Endothelial cell (in vitro differentiated cells): ENCODE data around the gene CDH22. TPM values are rescaled to one million over a fixed set of nuclear protein-coding genes. Genes with fewer than 3 reads are reported as not detected.

ENCODE experiments used
- DNase-seq: peaks from one replicate; pipeline ENCODE4 v3.0.0; 2021; ENCODE audit warnings: low spot score
- H3K27ac Mint-ChIP-seq: one replicate; pipeline ENCODE4 v1.8.0; 2021; ENCODE audit warnings: mixed read lengths, inconsistent platforms; ENCODE audit not compliant: unreplicated experiment
- H3K27me3 Mint-ChIP-seq: one replicate; pipeline ENCODE4 v1.8.0; 2021; ENCODE audit warnings: mild to moderate bottlenecking, moderate library complexity, mixed read lengths, inconsistent platforms; ENCODE audit not compliant: unreplicated experiment
- H3K36me3 Mint-ChIP-seq: one replicate; pipeline ENCODE4 v1.8.0; 2021; ENCODE audit warnings: mild to moderate bottlenecking, low read depth, mixed read lengths, inconsistent platforms; ENCODE audit not compliant: unreplicated experiment
- H3K4me1 Mint-ChIP-seq: one replicate; pipeline ENCODE4 v1.8.0; 2021; ENCODE audit warnings: mild to moderate bottlenecking, mixed read lengths, inconsistent platforms; ENCODE audit not compliant: unreplicated experiment
- H3K4me3 Mint-ChIP-seq: one replicate; pipeline ENCODE4 v1.8.0; 2021; ENCODE audit warnings: mild to moderate bottlenecking, mixed read lengths, inconsistent platforms; ENCODE audit not compliant: unreplicated experiment
- H3K9me3 Mint-ChIP-seq: one replicate; pipeline ENCODE4 v1.8.0; 2021; ENCODE audit warnings: mixed read lengths, inconsistent platforms; ENCODE audit not compliant: unreplicated experiment
- total RNA-seq: library from RNA; stranded (reverse); fragmentation: NEBNext Ultra II Directional; extraction: Animal tissue kit (Norgen Biotek cat#: 25700); gene quantifications from one replicate; pipeline ENCODE4 v1.2.1, GENCODE V29; 2021; ENCODE audit not compliant: unreplicated experiment
- TF ChIP-seq, protein P1 (sequence below): fragments of 200-600 bp; sonication (generic); IDR thresholded peaks from one replicate; pipeline ENCODE4 v1.5.0; 2021; ENCODE audit warnings: antibody characterized with exemption; ENCODE audit not compliant: unreplicated experiment

CDH22 gene
- total RNA-seq, 1 donor from 2014 or later: 1.3 TPM

DNA sequence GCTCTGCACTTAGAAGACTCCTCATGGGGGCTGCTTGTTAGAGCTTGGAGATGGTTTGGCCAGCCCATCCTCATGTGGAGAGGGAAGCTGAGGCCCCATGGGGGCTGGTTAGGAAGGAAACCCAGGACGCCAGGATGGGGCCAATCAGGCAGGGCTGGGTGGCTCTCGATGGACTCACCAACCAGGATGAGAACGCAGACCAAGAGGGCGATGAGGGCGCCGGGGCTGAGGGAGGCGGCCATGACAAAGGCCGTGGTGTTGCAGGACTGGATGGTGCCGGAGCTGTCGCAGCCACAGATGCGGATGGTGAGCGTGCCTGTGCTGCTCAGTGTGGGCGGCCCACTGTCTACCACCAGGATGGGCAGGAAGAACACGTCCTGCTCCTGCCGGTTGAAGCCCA lies 130.5 kb downstream of the CDH22 start:
- no peak overlapping the region for H3K4me3 Mint-ChIP-seq
- TF ChIP-seq, protein P1, sequence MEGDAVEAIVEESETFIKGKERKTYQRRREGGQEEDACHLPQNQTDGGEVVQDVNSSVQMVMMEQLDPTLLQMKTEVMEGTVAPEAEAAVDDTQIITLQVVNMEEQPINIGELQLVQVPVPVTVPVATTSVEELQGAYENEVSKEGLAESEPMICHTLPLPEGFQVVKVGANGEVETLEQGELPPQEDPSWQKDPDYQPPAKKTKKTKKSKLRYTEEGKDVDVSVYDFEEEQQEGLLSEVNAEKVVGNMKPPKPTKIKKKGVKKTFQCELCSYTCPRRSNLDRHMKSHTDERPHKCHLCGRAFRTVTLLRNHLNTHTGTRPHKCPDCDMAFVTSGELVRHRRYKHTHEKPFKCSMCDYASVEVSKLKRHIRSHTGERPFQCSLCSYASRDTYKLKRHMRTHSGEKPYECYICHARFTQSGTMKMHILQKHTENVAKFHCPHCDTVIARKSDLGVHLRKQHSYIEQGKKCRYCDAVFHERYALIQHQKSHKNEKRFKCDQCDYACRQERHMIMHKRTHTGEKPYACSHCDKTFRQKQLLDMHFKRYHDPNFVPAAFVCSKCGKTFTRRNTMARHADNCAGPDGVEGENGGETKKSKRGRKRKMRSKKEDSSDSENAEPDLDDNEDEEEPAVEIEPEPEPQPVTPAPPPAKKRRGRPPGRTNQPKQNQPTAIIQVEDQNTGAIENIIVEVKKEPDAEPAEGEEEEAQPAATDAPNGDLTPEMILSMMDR: no peak
- DNase-seq: no peak
- no peaks in the 10 kb centered on the region for H3K36me3 Mint-ChIP-seq
- no peaks in the 10 kb centered on the region for H3K4me1 Mint-ChIP-seq
- H3K9me3 Mint-ChIP-seq: no peaks in the 10 kb centered on the region
- H3K27ac Mint-ChIP-seq: no peak overlapping the region
- H3K27me3 Mint-ChIP-seq: peaks cover 24% of the 10 kb centered on the region

DNA sequence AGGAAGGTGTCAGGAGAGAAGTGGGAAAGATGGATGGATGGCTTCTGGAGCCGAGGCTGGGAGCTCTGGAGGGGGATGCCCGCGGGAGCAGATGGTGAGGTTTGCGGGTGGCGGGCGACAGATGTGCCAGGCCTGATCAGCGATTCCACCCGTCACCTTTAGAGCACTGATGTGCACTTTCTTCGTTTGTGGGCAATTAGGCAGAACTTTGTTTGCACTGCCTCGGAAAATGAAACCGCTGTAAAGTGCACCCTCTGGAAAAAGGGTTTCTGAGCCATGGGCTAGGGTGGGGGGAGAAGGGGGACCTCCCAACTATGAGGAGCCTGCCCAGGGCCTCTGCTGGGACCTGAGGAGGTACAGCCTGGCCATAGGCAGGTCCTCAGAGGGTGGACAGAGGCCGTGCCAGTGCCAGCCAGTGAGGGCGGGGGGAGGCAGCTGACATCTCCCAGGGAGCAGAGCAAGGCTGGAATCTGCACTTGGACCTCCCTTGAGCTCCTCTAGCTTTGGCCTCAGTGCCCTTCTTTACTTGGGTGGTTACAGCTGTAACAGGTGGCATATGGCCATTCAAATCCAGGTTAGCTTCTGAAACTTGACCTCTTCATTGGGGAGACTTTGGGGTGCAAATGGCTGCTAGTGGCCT lies 131.4 kb downstream of the CDH22 start:
- TF ChIP-seq, protein P1: no peak
- H3K27ac Mint-ChIP-seq: no peak overlapping the region
- no peaks in the 10 kb centered on the region for H3K4me1 Mint-ChIP-seq
- no peak overlapping the region for H3K4me3 Mint-ChIP-seq
- peaks cover 22% of the 10 kb centered on the region for H3K27me3 Mint-ChIP-seq
- H3K36me3 Mint-ChIP-seq: no peaks in the 10 kb centered on the region
- H3K9me3 Mint-ChIP-seq: no peaks in the 10 kb centered on the region
- DNase-seq: no peak

DNA sequence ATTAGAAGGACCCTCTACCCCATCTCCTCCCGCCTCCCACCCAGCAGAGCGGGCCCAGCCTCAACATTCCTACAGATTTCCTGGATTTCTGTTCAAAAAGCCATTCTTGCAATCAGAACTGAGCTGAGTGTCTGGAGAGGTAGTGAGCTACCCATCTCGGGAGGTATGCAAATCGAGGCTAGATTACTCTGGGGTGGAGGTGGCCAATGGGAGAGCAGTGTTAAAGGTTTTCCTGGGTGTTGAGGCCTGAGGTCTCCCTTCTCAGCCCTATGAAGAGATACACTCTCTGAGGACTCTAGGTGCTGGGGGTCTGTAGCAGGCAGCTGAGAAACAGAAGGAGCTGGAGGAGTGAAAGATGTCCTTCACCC lies 133.2 kb downstream of the CDH22 start:
- Mint-ChIP-seq H3K4me1 (no peaks in the 10 kb centered on the region), H3K4me3 (peak overlapping the region; percentile 15), H3K9me3 (no peaks in the 10 kb centered on the region), H3K27me3 (peaks cover 24% of the 10 kb centered on the region), H3K36me3 (no peaks in the 10 kb centered on the region), H3K27ac (no peak overlapping the region)
- no peak for DNase-seq
- TF ChIP-seq, protein P1: no peak

DNA sequence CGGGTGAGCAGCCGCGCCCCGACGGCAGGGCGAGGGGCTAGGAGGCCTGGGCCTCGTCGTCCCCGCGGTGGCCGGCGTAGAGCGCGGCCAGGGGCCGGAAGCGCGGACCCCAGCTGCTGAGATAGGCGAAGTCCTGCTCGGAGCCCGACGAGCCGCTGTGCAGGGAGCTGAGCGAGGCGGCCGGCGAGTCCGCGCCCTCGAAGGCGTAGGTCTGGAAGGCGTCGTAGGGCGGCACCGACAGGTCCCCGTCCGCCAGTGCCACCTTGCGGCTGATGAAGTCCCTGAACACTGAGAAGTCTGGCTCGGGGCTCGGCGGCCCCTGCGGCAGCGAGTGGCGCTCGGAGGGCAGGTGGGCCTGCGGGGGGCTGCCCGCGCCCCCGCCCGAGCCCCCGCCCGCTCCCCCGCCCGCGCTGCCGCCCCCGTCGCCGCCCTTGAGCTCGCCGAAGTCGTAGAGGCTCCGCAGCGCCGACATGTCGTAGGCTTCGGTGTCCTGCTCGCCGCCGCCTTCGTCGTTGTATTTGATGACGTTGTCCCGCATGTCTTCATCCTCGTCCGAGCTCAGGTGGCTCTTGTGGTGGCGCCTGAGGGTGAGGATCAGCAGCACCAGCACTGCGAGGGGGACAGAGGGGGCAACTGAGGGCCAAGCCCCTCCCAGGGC lies 133.7 kb downstream of the CDH22 start:
- Mint-ChIP-seq H3K27ac (no peak overlapping the region), H3K4me3 (no peak overlapping the region), H3K27me3 (peaks cover 20% of the 10 kb centered on the region), H3K9me3 (no peaks in the 10 kb centered on the region), H3K36me3 (no peaks in the 10 kb centered on the region), H3K4me1 (no peaks in the 10 kb centered on the region)
- TF ChIP-seq, protein P1: peak; percentile 69
- peak; percentile 87 for DNase-seq

DNA sequence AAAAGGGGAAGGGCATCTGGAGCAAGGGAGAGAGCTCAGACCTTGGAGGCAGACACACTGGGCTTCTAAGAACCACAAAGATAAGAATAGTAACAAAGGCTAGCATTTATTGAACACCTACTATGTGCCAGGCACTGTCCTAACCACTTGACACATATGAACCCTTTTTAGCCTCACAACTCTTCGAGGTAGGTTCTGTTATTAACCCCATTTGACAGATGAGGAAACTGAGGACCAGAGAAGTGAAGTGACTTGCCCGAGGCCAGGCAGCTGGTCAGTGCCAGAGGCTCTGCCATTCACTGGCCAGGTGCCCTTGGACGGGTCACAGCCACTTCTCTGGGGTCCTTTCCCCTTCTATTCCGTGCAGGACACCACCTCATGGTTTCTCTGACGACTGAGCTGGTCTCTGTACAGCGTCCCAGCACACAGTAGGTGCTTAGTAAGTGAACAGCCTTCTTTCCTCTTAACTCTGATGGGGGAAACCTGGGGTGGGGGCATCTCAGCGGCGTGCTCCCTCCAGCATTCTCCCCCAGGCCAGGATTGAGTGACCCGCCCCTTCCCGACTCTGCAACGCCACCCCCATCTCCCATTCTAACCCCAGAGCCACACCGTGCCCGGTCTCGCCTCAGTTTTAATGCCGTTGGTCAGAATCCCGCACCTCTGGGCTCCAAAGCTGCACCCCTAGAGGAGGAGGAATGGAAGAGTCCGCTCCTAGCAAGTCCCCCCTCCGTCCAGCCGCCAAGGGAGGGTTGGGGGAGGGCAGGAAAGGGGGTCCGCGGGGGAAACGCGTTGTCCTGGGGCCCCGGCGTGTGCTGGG lies 134.4 kb downstream of the CDH22 start:
- TF ChIP-seq, protein P1: no peak
- DNase-seq: no peak
- H3K9me3 Mint-ChIP-seq: no peaks in the 10 kb centered on the region
- H3K4me1 Mint-ChIP-seq: no peaks in the 10 kb centered on the region
- H3K27me3 Mint-ChIP-seq: peaks cover 17% of the 10 kb centered on the region
- no peaks in the 10 kb centered on the region for H3K36me3 Mint-ChIP-seq
- H3K27ac Mint-ChIP-seq: no peak overlapping the region
- no peak overlapping the region for H3K4me3 Mint-ChIP-seq
